DMS53 (cell line): ENCODE data around the gene TBC1D14.

Experiments used
- DNase-seq: peaks from one replicate; lab custom pipeline; 2025; lab: John Stamatoyannopoulos, UW

Gene TBC1D14

GRCh38 chr4:7042503-7043283 is 133.1 kb downstream of the TBC1D14 start:
- DNase-seq, result peak; percentile 100

- peak; percentile 84 for DNase-seq
These were observed 133.9 kb downstream of the TBC1D14 start, which contains the start of gene TADA2B for GRCh38 chr4:7043284-7044136. Gene TADA2B (plus strand): TSS chr4:7043372. CDS start chr4:7043580, 208 bp downstream.

- no peak for DNase-seq
These were observed 134.7 kb downstream of the TBC1D14 start for GRCh38 chr4:7044137-7044930.

- no peak for DNase-seq
These were observed 135.9 kb downstream of the TBC1D14 start for GRCh38 chr4:7045553-7045952.

GRCh38 chr4:7045961-7046921 is 136.6 kb downstream of the TBC1D14 start:
- no peak for DNase-seq

- no peak for DNase-seq
These were observed 137.3 kb downstream of the TBC1D14 start for GRCh38 chr4:7046971-7047370.

GRCh38 chr4:7048642-7049041 is 139.0 kb downstream of the TBC1D14 start:
- DNase-seq, result no peak

- DNase-seq, result no peak
These were observed 139.7 kb downstream of the TBC1D14 start for GRCh38 chr4:7049295-7049694.

- no peak for DNase-seq
These were observed 140.1 kb downstream of the TBC1D14 start for GRCh38 chr4:7049739-7050138.

GRCh38 chr4:7050481-7051143 is 141.0 kb downstream of the TBC1D14 start:
- DNase-seq, result no peak

- DNase-seq, result no peak
These were observed 141.5 kb downstream of the TBC1D14 start for GRCh38 chr4:7051144-7051495.

- DNase-seq, result no peak
These were observed 142.3 kb downstream of the TBC1D14 start for GRCh38 chr4:7051905-7052304.

- DNase-seq, result no peak
These were observed 142.7 kb downstream of the TBC1D14 start for GRCh38 chr4:7052313-7052712.

- DNase-seq, result no peak
These were observed 143.5 kb downstream of the TBC1D14 start for GRCh38 chr4:7052923-7053715.

GRCh38 chr4:7054106-7054880 is 144.7 kb downstream of the TBC1D14 start:
- DNase-seq, result no peak

GRCh38 chr4:7055111-7055989 is 145.7 kb downstream of the TBC1D14 start:
- DNase-seq, result no peak

GRCh38 chr4:7055990-7056325 is 146.3 kb downstream of the TBC1D14 start:
- no peak for DNase-seq

GRCh38 chr4:7058792-7059191 is 149.2 kb downstream of the TBC1D14 start:
- no peak for DNase-seq
